ENCODE results near the gene RNF111. TPM values are rescaled to one million over a fixed set of nuclear protein-coding genes. Genes with fewer than 3 reads are reported as not detected.

Gene RNF111
- polyA plus RNA-seq, 1 experiment, result 28.7 TPM

- H3K36me3 ChIP-seq (ENCODE audit: control insufficient read depth, insufficient read depth, low read length), result no peaks in the 10 kb centered on the region
- CTCF ChIA-PET, result interaction anchor here (1.5 to 2.1 kb wide), 2 partner anchors 510 to 518 kb away, joined by 3 to 6 read pairs; no protein-coding TSS in a partner anchor
- no peak for DNase-seq (ENCODE audit: low read depth)
Measured at GRCh38 chr15:58983261-58983660, 4.2 kb upstream of the RNF111 start.

GRCh38 chr15:58985443-58985842, 2.0 kb upstream of the RNF111 start:
- Histone ChIP-seq H3K4me3 (ENCODE audit: low read depth, low read length) (no peak overlapping the region), H3K27me3 (ENCODE audit: control insufficient read depth, insufficient read depth, low read length) (peaks cover 2% of the 10 kb centered on the region; the same call in 1 of the 2 replicates), H3K36me3 (ENCODE audit: control insufficient read depth, insufficient read depth, low read length) (no peaks in the 10 kb centered on the region)
- ChIA-PET CTCF (interaction anchor here (1.0 kb wide), 1 partner anchor 544 kb away, joined by 3 read pairs; no protein-coding TSS in a partner anchor), POLR2A (no interaction called here)
- TF ChIP-seq CTCF (IDR thresholded peaks at IDR 0.05; ENCODE audit: insufficient read depth, low read depth, low read length), result no peak
- DNase-seq (ENCODE audit: low read depth), result no peak

More at GRCh38 chr15:58983261-58983660, 4.2 kb upstream of the RNF111 start:
- no peak for TF ChIP-seq CTCF (IDR thresholded peaks at IDR 0.05; ENCODE audit: insufficient read depth, low read depth, low read length)
- POLR2A ChIA-PET, result no interaction called here
- Histone ChIP-seq H3K27me3 (ENCODE audit: control insufficient read depth, insufficient read depth, low read length) (peaks cover 2% of the 10 kb centered on the region; the same call in 1 of the 2 replicates), H3K4me3 (ENCODE audit: low read depth, low read length) (no peak overlapping the region)

GRCh38 chr15:58987036-58987435, 427 bp upstream of the RNF111 start:
- DNase-seq (ENCODE audit: low read depth), result no peak
- no peak for TF ChIP-seq CTCF (IDR thresholded peaks at IDR 0.05; ENCODE audit: insufficient read depth, low read depth, low read length)
- ChIA-PET POLR2A (interaction anchor here (0.6 kb wide), 1 partner anchor 24 kb away, joined by 7 read pairs; no protein-coding TSS in a partner anchor), CTCF (interaction anchor here (1.4 kb wide), 1 partner anchor 506 kb away, joined by 4 read pairs; no protein-coding TSS in a partner anchor)
- Histone ChIP-seq H3K36me3 (ENCODE audit: control insufficient read depth, insufficient read depth, low read length) (no peaks in the 10 kb centered on the region), H3K27me3 (ENCODE audit: control insufficient read depth, insufficient read depth, low read length) (peaks cover 2% of the 10 kb centered on the region; the same call in 1 of the 2 replicates), H3K4me3 (ENCODE audit: low read depth, low read length) (peak overlapping the region; percentile 82)

GRCh38 chr15:58988006-58988785, 733 bp downstream of the RNF111 start:
- no peak for DNase-seq (ENCODE audit: low read depth)
- no peak for TF ChIP-seq CTCF (IDR thresholded peaks at IDR 0.05; ENCODE audit: insufficient read depth, low read depth, low read length)
- CTCF ChIA-PET, result interaction anchor here (0.8 kb wide), 1 partner anchor 70 kb away, joined by 3 read pairs; no protein-coding TSS in a partner anchor
- Histone ChIP-seq H3K4me3 (ENCODE audit: low read depth, low read length) (peak overlapping the region; percentile 82), H3K36me3 (ENCODE audit: control insufficient read depth, insufficient read depth, low read length) (peaks cover 2% of the 10 kb centered on the region; the same call in 1 of the 2 replicates), H3K27me3 (ENCODE audit: control insufficient read depth, insufficient read depth, low read length) (peaks cover 2% of the 10 kb centered on the region; the same call in 1 of the 2 replicates)
- POLR2A ChIA-PET, result no interaction called here

GRCh38 chr15:58992181-58992580, 4.7 kb downstream of the RNF111 start:
- DNase-seq (ENCODE audit: low read depth), result no peak
- Histone ChIP-seq H3K27me3 (ENCODE audit: control insufficient read depth, insufficient read depth, low read length) (no peaks in the 10 kb centered on the region), H3K4me3 (ENCODE audit: low read depth, low read length) (no peak overlapping the region), H3K36me3 (ENCODE audit: control insufficient read depth, insufficient read depth, low read length) (peaks cover 2% of the 10 kb centered on the region; the same call in 1 of the 2 replicates)
- ChIA-PET POLR2A (no interaction called here), CTCF (no interaction called here)
- no peak for TF ChIP-seq CTCF (IDR thresholded peaks at IDR 0.05; ENCODE audit: insufficient read depth, low read depth, low read length)

Data from BJ (cell line).